H9 (cell line): ENCODE data around the gene ATF1. TPM values are rescaled to one million over a fixed set of nuclear protein-coding genes. Genes with fewer than 3 reads are reported as not detected.

Experiments used
- DNase-seq: peaks from one replicate; pipeline ENCODE4 v3.0.0-alpha.2; 2017
- H2AFZ ChIP-seq: one replicate; pipeline ENCODE4 v1.6.1; 2013; ENCODE audit warnings: mild to moderate bottlenecking, low read length, control low read depth, moderate library complexity
- H2AK5ac ChIP-seq: 2 replicates; pipeline ENCODE4 v1.6.1; 2013; ENCODE audit warnings: low read length, control low read depth, mixed read lengths; ENCODE audit not compliant: insufficient read length
- H2BK120ac ChIP-seq: one replicate; pipeline ENCODE4 v1.6.1; 2013; ENCODE audit warnings: low read depth, mild to moderate bottlenecking, low read length, control low read depth, inconsistent platforms; ENCODE audit not compliant: poor library complexity, severe bottlenecking
- H2BK12ac ChIP-seq: 2 replicates; pipeline ENCODE4 v1.6.1; 2013; ENCODE audit warnings: low read length, control low read depth, mixed read lengths, low read depth; ENCODE audit not compliant: insufficient read length
- H2BK15ac ChIP-seq: 2 replicates; pipeline ENCODE4 v1.6.1; 2013; ENCODE audit warnings: low read depth, low read length, control low read depth
- H2BK20ac ChIP-seq: one replicate; pipeline ENCODE4 v1.6.1; 2013; ENCODE audit warnings: low read depth, mild to moderate bottlenecking, low read length, control low read depth, inconsistent platforms; ENCODE audit not compliant: poor library complexity, severe bottlenecking
- H2BK5ac ChIP-seq: 2 replicates; pipeline ENCODE4 v1.6.1; 2013; ENCODE audit warnings: low read length, control low read depth, mixed read lengths; ENCODE audit not compliant: insufficient read length
- H3K14ac ChIP-seq: 2 replicates; pipeline ENCODE4 v1.6.1; 2013; ENCODE audit warnings: low read length, control low read depth; ENCODE audit not compliant: insufficient read depth
- H3K18ac ChIP-seq: 2 replicates; pipeline ENCODE4 v1.6.1; 2013; ENCODE audit warnings: low read depth, mild to moderate bottlenecking, mixed read lengths, low read length, control low read depth; ENCODE audit not compliant: insufficient read length
- H3K23ac ChIP-seq: 2 replicates; pipeline ENCODE4 v1.6.1; 2013; ENCODE audit warnings: low read length, control low read depth, mixed read lengths, low read depth; ENCODE audit not compliant: insufficient read length
- H3K23me2 ChIP-seq: 2 replicates; pipeline ENCODE4 v1.6.1; 2013; ENCODE audit warnings: low read depth, mild to moderate bottlenecking, mixed read lengths, low read length, control low read depth; ENCODE audit not compliant: insufficient read length, poor library complexity, severe bottlenecking
- H3K27ac ChIP-seq: 2 replicates; pipeline ENCODE4 v1.5.1; 2013; ENCODE audit warnings: low read length, control low read depth, mixed read lengths, low read depth; ENCODE audit not compliant: insufficient read length
- H3K27me3 ChIP-seq: 2 replicates; pipeline ENCODE4 v1.6.1; 2013; ENCODE audit warnings: low read length, control low read depth, inconsistent platforms; ENCODE audit not compliant: insufficient read depth
- H3K4ac ChIP-seq: 2 replicates; pipeline ENCODE4 v1.6.1; 2013; ENCODE audit warnings: low read depth, mild to moderate bottlenecking, control low read depth, inconsistent platforms, low read length, moderate library complexity
- H3K4me1 ChIP-seq: 2 replicates; pipeline ENCODE4 v1.6.1; 2013; ENCODE audit warnings: low read length, control low read depth, inconsistent platforms; ENCODE audit not compliant: insufficient read depth
- H3K4me2 ChIP-seq: 2 replicates; pipeline ENCODE4 v1.6.1; 2013; ENCODE audit warnings: low read length, control low read depth, mixed read lengths; ENCODE audit not compliant: insufficient read length, insufficient read depth
- H3K56ac ChIP-seq: 2 replicates; pipeline ENCODE4 v1.6.1; 2013; ENCODE audit warnings: low read depth, mild to moderate bottlenecking, mixed read lengths, low read length, control low read depth; ENCODE audit not compliant: insufficient read length
- H3K79me1 ChIP-seq: 2 replicates; pipeline ENCODE4 v1.6.1; 2013; ENCODE audit warnings: low read depth, mild to moderate bottlenecking, moderate library complexity, low read length, control low read depth, inconsistent platforms; ENCODE audit not compliant: insufficient read depth, poor library complexity, severe bottlenecking
- H3K79me2 ChIP-seq: 2 replicates; pipeline ENCODE4 v1.6.1; 2013; ENCODE audit warnings: low read length, control low read depth, inconsistent platforms; ENCODE audit not compliant: insufficient read depth
- H3K9ac ChIP-seq: 2 replicates; pipeline ENCODE4 v1.6.1; 2013; ENCODE audit warnings: low read length, control low read depth, mixed read lengths; ENCODE audit not compliant: insufficient read length; ENCODE audit errors: extremely low read depth
- H3K9me3 ChIP-seq: one replicate; pipeline ENCODE4 v1.6.1; 2013; ENCODE audit warnings: low read depth, low read length, inconsistent platforms; ENCODE audit not compliant: control insufficient read depth
- H3T11ph ChIP-seq: one replicate; pipeline ENCODE4 v1.6.1; 2013; ENCODE audit warnings: mild to moderate bottlenecking, low read length, control low read depth, inconsistent platforms
- H4K20me1 ChIP-seq: one replicate; pipeline ENCODE4 v1.6.1; 2013; ENCODE audit not compliant: control insufficient read depth, insufficient read length, insufficient read depth
- H4K5ac ChIP-seq: 2 replicates; pipeline ENCODE4 v1.6.1; 2013; ENCODE audit warnings: low read depth, mild to moderate bottlenecking, mixed read lengths, low read length, control low read depth; ENCODE audit not compliant: insufficient read length
- H4K8ac ChIP-seq: replicated peaks from 2 replicates; pipeline ENCODE4 v1.6.1; 2013; ENCODE audit warnings: low read length, control low read depth, mixed read lengths, low read depth; ENCODE audit not compliant: insufficient read length
- H4K91ac ChIP-seq: 2 replicates; pipeline ENCODE4 v1.6.1; 2013; ENCODE audit warnings: low read depth, mild to moderate bottlenecking, moderate library complexity, mixed read lengths, low read length, control low read depth; ENCODE audit not compliant: insufficient read length
- H3K27ac Mint-ChIP-seq, 3 experiments: 2 replicates in 2 of 3; 3 replicates in 1 of 3; pipeline ENCODE4 v1.8.0; 2020 to 2021; ENCODE audit warnings: mixed read lengths in 3 of 3, mild to moderate bottlenecking in 1 of 3, moderate library complexity in 1 of 3
- H3K27me3 Mint-ChIP-seq: 2 replicates; pipeline ENCODE4 v1.8.0; 2021; ENCODE audit warnings: low read depth, mild to moderate bottlenecking, moderate library complexity, mixed read lengths
- H3K36me3 Mint-ChIP-seq, 3 experiments: 2 replicates in 2 of 3; 3 replicates in 1 of 3; pipeline ENCODE4 v1.8.0; 2020 to 2021; ENCODE audit warnings: low read depth in 3 of 3, mixed read lengths in 3 of 3; ENCODE audit not compliant: insufficient read depth in 1 of 3
- H3K4me1 Mint-ChIP-seq, 2 experiments: 2 replicates each; pipeline ENCODE4 v1.8.0; 2020; ENCODE audit warnings: mixed read lengths in 2 of 2
- H3K4me3 Mint-ChIP-seq, 2 experiments: 2 replicates in 1 of 2; 3 replicates in 1 of 2; pipeline ENCODE4 v1.8.0; 2020 to 2021; ENCODE audit warnings: mild to moderate bottlenecking in 2 of 2, mixed read lengths in 2 of 2, moderate library complexity in 1 of 2
- H3K9me3 Mint-ChIP-seq, 2 experiments: 2 replicates in 1 of 2; 3 replicates in 1 of 2; pipeline ENCODE4 v1.8.0; 2020; ENCODE audit warnings: mild to moderate bottlenecking in 2 of 2, mixed read lengths in 2 of 2, moderate library complexity in 1 of 2
- CTCF ChIP-seq: fragments of 200-600 bp; sonication (generic); conservative IDR thresholded peaks from 3 replicates; pipeline ENCODE4 v1.8.0; 2021; ENCODE audit warnings: antibody characterized with exemption, mild to moderate bottlenecking
- WGBS: extraction: QIAGEN DNeasy Blood & Tissue Kit; methylation state at CpG from one replicate; pipeline ENCODE4 v1.1.7; 2013; ENCODE audit warnings: missing lambda C conversion rate, low lambda C conversion rate, mixed read lengths; ENCODE audit not compliant: insufficient read length; ENCODE audit errors: extremely low coverage; 5-methylcytosine and 5-hydroxymethylcytosine counted together
- total RNA-seq: library from RNA; stranded (reverse); gene quantifications from 2 replicates; pipeline ENCODE4 v1.2.1, GENCODE V29; 2021

Gene ATF1
- total RNA-seq, 1 experiment from 2014 or later, result 47.8 TPM

GRCh38 chr12:50790081-50790480 is 26.2 kb downstream of the ATF1 start:
- Histone ChIP-seq H3K4ac (no peak overlapping the region), H3K14ac (no peak overlapping the region), H4K91ac (no peak overlapping the region), H3K79me1 (no peaks in the 10 kb centered on the region), H4K5ac (no peak overlapping the region), H3K79me2 (no peaks in the 10 kb centered on the region; the same call in 1 of the 2 replicates), H4K8ac (no peak overlapping the region), H3K27ac (no peak overlapping the region), H2BK12ac (no peak overlapping the region), H2BK20ac (no peak overlapping the region), H3K4me1 (no peaks in the 10 kb centered on the region), H3K9ac (no peak overlapping the region), H3K4me2 (no peak overlapping the region), H2BK15ac (no peak overlapping the region), H3K9me3 (no peaks in the 10 kb centered on the region), H4K20me1 (no peaks in the 10 kb centered on the region), H3K23me2 (no peaks in the 10 kb centered on the region), H3T11ph (no peak overlapping the region), H2AK5ac (no peak overlapping the region), H3K18ac (no peak overlapping the region), H2BK120ac (no peak overlapping the region), H3K56ac (no peak overlapping the region), H3K23ac (no peak overlapping the region), H2AFZ (no peak overlapping the region), H2BK5ac (no peak overlapping the region), H3K27me3 (no peaks in the 10 kb centered on the region)
- Mint-ChIP-seq H3K4me3 (no peak overlapping the region), H3K4me1 (no peaks in the 10 kb centered on the region), H3K36me3 (peaks cover 26 to 29% (median 28%) of the 10 kb centered on the region in 3 experiments), H3K27ac (no peak overlapping the region), H3K27me3 (no peaks in the 10 kb centered on the region), H3K9me3 (peaks cover 8 to 13% of the 10 kb centered on the region in 2 experiments; a peak in 4 of 5 replicates)
- no peak for DNase-seq
- WGBS, result no CpG with 5 or more reads among the region's 5 CpGs
- TF ChIP-seq CTCF, result no peak
